GM19438 (cell line): ENCODE measurements around the gene RIMBP2.

Experiments used
- ATAC-seq: cut with Tn5 transposase; IDR thresholded peaks from one replicate; pipeline ENCODE4 v1.9.1; 2021; ENCODE audit warnings: low read depth; ENCODE audit not compliant: unreplicated experiment

RIMBP2 gene

GRCh38 chr12:130522244-130522834 is 193.8 kb downstream of the RIMBP2 start:
- ATAC-seq = no peak

- ATAC-seq = no peak
Observed at GRCh38 chr12:130521375-130522124, 194.5 kb downstream of the RIMBP2 start.

- ATAC-seq = no peak
Observed at GRCh38 chr12:130520784-130521183, 195.3 kb downstream of the RIMBP2 start.

GRCh38 chr12:130517588-130517987 is 198.5 kb downstream of the RIMBP2 start:
- no peak for ATAC-seq

GRCh38 chr12:130514149-130514551 is 201.9 kb downstream of the RIMBP2 start:
- ATAC-seq = no peak

GRCh38 chr12:130513556-130513955 is 202.5 kb downstream of the RIMBP2 start:
- no peak for ATAC-seq

GRCh38 chr12:130511285-130511684 is 204.8 kb downstream of the RIMBP2 start:
- no peak for ATAC-seq

- ATAC-seq = no peak
Observed at GRCh38 chr12:130509454-130509853, 206.6 kb downstream of the RIMBP2 start.

- ATAC-seq = no peak
Observed at GRCh38 chr12:130508847-130509246, 207.3 kb downstream of the RIMBP2 start.

GRCh38 chr12:130508318-130508717 is 207.8 kb downstream of the RIMBP2 start:
- ATAC-seq = no peak

- no peak for ATAC-seq
Observed at GRCh38 chr12:130506844-130507243, 209.3 kb downstream of the RIMBP2 start.

GRCh38 chr12:130504840-130505175 is 211.3 kb downstream of the RIMBP2 start:
- ATAC-seq = no peak

GRCh38 chr12:130504110-130504839 is 211.8 kb downstream of the RIMBP2 start:
- no peak for ATAC-seq

- no peak for ATAC-seq
Observed at GRCh38 chr12:130501821-130502220, 214.3 kb downstream of the RIMBP2 start.

GRCh38 chr12:130500835-130501330 is 215.2 kb downstream of the RIMBP2 start:
- no peak for ATAC-seq

GRCh38 chr12:130499474-130499873 is 216.6 kb downstream of the RIMBP2 start:
- ATAC-seq = no peak

GRCh38 chr12:130498589-130499385 is 217.3 kb downstream of the RIMBP2 start:
- ATAC-seq = no peak

GRCh38 chr12:130497991-130498390 is 218.1 kb downstream of the RIMBP2 start:
- no peak for ATAC-seq

- ATAC-seq = no peak
Observed at GRCh38 chr12:130497321-130497720, 218.8 kb downstream of the RIMBP2 start.

GRCh38 chr12:130496516-130497120 is 219.5 kb downstream of the RIMBP2 start:
- ATAC-seq = no peak
